GM20431 (cell line): ENCODE measurements around the gene CTCFL.

Experiments used
- in situ Hi-C: fragments of 300-500 bp; cut with MseI, MboI; formaldehyde crosslinking; loops from one replicate; pipeline ENCODE4 v1.15.0; 2020; ENCODE audit warnings: low sequenced_read_pairs; ENCODE audit not compliant: unreplicated experiment

The CTCFL gene, protein sequence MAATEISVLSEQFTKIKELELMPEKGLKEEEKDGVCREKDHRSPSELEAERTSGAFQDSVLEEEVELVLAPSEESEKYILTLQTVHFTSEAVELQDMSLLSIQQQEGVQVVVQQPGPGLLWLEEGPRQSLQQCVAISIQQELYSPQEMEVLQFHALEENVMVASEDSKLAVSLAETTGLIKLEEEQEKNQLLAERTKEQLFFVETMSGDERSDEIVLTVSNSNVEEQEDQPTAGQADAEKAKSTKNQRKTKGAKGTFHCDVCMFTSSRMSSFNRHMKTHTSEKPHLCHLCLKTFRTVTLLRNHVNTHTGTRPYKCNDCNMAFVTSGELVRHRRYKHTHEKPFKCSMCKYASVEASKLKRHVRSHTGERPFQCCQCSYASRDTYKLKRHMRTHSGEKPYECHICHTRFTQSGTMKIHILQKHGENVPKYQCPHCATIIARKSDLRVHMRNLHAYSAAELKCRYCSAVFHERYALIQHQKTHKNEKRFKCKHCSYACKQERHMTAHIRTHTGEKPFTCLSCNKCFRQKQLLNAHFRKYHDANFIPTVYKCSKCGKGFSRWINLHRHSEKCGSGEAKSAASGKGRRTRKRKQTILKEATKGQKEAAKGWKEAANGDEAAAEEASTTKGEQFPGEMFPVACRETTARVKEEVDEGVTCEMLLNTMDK

DNA sequence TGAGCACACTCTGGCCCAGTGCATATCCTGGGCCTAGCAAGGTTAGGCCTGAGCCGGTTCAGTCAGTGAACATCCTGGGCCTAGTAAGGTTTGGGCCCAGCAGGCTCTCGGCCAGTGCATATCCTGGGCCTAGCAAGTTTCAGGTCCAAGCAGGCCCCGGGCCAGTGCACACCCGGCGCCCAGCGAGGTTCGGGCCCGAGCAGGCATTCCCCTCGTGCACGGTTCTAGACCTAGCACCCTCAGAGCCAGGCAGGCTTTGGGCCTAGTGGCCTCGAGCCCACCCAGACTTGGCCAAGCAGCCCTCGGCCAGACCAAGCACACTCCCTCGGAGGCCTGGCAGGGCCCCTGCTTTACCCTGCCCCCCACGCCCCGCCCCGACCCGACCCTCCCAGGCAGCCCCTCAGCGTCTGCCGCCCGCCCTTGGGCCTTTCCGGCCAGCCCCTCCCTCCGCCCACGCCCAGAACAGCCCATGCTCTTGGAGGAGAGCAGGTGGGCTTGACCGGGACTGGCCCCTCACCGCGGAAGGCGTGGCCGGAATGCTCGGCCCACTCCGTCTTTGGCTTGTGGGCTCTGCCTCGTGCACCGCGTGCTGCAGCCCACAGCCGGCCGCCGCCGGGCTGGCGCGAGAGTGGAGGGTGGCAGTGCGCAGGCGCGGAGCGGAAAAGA, at the start of gene CTCFL:
Gene CTCFL (minus strand): TSS at position 630 of the 666 bp plus-strand sequence. CDS start 935 bp downstream, outside the sequence.
- in situ Hi-C loops: no loop called here

DNA sequence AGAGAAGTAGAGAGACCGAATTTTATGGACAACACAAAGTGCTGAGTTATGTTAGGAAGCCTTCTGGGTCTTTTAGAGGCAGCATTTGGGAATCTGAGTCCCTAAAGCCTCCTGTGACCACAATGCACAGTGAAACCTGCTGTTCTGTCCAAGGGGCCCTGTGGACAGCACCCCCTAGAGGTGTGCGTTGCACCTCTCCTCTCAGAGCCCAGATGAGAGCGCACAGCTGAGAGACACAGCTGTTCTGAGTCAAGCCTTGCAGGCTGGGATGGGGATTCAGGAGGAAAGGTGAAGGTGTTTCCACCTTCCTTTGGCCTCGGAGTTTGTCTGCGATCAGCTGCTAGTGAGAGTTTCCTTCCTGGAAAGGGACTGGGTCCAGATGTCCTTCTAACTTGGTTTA, 49.0 kb upstream of the CTCFL start:
- in situ Hi-C loops: no loop called here

DNA sequence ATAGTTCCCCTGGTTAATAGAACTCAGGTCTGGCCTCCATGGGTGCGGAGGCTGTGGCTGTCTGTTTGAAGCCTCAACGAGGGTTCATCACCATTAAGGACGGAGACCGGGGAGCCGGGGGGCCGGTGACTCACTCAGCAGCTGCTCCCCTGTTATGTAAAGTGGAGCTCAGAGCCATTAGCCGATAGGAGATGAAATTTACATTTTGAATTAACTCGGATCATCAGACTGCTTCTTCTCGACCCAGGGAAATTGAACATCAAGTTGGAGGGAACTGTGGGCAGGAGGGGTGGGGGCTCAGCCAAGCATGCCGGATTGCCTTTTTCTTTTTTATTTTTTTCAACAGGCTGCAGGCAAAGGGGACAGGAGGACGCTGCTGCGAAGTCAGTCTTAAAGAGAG, 48.3 kb upstream of the CTCFL start:
- in situ Hi-C loops: no loop called here

DNA sequence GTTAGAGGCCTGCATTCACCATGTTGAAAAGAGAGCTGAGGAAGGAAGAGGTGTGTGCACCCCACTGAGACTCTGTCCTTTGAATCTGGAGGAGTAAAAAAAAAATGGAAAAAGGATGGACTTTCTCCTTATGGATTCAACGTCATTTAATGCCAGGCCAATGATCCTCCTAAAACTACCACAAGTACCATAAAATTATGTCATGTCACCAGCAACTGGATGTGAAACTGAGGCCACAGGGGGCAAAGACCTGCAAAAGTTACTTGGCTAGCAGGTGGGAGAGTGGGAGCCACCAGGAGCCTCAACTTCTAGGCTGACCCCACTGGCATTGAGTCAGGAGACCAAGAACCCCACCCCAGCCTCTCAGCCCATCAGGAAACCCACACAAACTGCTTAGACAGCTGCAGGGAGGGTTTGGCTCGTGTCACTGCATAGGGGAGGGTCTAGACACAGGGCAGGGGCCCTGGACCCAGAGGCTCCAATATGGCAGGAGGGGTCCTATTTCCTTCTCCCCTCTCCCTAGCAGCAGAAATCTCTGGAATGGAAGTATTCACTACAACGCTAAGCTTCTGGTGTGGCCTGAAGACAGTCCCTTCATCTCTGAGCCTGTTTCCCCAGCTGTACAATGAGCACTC, 47.0 kb upstream of the CTCFL start:
- in situ Hi-C loops: no loop called here

DNA sequence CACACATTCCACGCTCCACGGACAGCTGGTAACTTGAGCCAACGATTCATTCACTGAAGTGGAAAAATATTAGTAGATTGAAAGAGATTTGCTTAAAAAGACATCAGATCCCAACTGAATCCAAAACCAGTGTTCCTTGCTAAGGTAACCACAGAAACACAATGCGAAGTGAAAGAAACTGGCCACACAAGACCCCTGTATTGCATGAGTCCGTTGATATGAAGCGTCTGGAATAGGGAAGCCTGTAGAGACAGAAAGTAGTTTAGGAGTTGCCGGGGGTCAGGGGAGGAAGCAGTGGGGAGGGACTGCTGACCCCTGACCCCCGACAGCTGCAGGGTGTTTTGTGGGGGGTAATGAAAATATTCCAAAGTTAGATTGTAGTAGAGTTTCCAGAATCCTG, 46.0 kb upstream of the CTCFL start:
- in situ Hi-C loops: no loop called here

DNA sequence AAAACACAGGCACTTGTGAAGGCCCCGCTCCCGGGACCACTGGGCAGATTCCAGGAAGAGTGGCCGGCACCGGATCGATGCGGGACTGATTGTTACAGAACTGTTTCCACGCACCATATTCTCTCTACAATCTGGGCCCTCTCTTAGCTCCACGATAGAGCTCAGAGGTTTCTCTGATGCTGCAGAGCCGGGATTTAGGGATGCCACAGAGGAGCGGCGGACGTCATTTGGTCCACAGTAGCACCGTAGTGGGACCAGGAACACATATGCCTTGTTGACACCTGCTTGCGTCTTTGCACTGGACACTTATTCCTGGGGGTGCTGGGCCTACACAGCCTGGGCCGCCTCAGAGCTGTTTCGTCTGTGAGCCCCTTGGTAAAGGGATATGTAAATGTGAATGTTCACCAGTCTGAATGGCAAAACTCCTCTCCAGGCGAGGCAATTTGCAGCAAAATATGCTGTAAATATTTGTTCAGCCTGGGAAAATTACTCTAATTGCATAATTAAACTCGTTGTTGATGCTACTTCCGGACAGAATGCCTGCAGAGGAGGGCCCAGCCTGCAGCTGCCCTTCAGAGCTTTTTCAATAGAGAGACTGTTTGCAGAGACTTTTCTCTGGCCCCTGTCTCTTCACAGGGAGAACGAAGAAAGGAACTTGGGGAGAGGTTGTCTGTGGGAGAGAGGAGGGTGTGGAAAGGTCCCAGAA, 45.4 kb upstream of the CTCFL start:
- in situ Hi-C loops: no loop called here

DNA sequence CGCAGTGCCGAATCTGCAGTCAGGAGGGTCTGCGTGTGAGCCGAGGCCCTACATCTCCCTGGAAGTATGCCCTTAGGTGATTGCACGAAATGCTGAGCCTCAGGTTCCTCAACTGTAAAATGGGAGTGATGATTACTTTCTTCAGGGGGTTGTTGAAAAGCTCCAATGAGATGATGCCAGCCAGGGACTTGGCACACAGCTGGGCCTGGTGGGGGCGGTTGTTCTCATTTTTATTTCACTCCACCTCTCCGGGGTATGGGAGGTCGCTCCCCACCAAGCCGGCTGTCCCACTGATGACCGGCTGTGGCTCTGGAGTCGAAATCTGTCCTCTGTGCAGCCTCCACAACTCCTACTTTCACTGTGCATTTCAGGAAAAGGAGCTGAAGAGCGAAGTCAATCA, 44.0 kb upstream of the CTCFL start:
- in situ Hi-C loops: no loop called here

DNA sequence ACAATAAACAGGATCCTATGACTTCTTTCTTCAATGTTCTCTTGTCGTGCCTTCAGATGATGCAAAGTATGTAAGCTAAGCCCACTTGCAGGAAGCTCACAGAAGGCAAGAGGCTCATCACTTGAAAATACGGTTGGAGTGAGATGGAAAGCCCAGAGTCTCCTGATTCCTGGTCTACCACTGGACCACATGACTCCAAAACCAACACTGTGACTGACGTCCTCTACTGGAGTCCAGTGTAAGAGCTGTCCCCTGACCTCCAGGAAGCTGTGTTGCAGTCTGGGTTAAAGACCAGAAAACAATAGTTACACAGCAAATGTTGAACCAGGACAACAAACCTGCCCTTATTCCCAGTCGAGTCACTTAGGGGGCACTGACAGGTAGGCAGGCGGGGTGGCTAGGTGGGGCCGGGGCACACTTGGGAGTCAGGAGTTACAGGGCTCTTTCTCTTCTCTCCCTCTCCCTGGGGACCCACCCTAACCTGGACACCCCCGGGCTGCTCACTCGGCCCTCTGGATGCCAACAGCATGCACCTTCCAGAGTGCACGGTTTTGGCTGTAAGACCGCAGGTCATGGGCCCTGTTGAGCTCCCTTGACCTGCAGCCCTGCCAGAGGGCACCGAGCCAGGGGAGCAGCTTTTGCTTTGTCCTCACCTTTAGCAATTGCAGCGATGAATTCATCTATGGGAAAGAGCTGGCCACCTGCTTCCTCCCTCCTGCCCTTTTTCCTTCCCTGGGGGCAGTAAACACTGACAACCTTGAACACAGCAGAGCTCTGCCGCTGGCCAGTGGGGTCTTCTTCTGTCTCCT, 43.4 kb upstream of the CTCFL start:
- in situ Hi-C loops: no loop called here

DNA sequence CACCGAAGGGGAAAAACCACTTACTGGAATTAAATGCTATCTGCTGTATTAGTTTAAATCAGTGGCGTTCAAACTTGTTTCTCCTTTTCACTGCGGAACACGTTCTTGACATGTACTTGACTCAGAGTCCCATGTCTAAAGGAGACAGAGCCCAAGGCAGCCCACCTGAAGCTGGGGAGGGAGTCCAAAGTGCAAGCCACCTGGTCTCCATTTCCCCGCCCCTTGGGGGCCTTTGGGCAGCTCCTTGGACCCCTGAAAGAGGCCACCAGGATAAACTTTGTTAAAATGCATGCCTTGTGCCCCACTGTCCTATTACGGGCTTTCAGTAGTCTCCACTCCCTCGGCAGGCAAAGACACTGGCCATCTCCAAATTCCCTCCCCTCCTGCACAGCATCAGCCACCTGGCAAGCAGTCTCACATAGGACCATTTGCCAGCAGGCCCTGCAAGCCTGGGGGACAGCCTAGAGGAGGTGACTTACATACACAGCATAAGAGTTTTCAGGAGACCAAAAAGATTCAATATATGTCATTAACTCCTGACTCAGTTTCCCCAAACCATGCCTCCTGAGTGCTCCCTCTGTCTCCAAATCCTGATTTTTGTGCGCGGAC, 42.6 kb upstream of the CTCFL start:
- in situ Hi-C loops: no loop called here

DNA sequence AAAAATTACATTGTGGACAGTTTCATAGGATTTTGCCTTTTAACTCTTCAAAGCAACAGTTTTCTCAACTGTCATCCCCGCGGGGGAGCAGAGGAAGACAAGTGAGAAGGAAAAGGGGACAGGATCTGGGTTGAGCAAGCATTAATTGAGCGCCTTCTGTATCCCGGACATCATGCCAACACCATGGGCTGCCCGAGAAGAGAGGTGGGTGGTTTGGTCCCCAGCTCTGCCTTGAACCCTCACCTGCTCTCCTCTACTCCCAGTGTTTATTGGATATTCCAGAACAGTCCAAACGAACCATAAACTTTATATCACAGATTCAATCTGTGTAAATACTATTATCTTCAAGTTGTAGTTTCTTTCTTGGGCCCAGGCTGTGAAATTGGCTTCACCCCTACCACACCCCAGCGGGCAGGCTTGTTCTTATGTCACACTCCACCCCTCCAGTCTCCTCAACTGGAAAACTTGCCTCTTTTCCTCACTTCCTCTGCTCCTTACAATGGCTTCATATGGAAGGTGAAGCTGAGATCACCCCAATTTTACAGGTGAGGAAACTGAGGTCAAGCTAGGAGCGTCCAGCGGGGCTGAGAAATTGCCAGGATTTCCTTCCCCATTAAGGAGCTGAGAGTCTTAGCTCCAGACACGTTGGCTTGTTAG, 42.0 kb upstream of the CTCFL start:
- in situ Hi-C loops: no loop called here

DNA sequence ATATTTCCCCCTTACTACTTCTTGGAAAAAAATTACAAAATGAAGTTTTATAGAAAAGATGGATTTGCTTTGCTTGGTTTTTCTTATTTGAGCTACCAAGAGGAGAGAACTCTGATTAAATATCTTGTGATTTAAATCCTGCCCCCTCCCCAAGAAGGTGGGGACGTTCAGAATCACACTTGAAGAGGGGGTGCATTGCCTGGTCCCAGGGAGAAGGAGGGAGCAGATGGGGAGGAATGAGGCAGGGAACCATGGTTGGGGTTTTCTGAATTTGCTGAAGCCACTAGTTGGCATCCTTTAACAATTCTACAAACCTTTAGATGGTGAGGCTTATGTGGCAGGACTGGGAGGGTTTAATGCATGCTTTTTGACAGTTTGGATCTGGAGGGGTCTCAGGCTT, 41.5 kb upstream of the CTCFL start:
- in situ Hi-C loops: no loop called here

DNA sequence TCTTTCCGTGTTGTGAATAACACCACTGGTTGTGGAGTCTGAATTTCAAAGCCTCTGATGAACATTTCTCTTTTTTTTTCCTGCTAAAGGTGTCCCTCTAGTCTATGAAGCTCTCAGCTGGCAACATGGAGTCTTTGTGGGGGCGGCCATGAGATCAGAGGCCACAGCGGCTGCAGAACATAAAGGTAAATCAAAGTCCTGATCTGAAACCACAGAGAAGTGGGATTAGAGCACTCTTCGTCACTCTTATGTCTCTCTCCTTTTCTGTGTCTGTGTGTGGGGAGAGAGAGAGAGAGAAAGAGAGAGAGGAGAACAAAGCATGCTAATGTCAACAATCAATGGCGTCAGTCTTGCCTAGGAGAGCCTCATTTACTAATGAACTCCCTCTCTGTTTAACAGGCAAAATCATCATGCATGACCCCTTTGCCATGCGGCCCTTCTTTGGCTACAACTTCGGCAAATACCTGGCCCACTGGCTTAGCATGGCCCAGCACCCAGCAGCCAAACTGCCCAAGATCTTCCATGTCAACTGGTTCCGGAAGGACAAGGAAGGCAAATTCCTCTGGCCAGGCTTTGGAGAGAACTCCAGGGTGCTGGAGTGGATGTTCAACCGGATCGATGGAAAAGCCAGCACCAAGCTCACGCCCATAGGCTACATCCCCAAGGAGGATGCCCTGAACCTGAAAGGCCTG, 40.2 kb upstream of the CTCFL start:
- in situ Hi-C loops: no loop called here

DNA sequence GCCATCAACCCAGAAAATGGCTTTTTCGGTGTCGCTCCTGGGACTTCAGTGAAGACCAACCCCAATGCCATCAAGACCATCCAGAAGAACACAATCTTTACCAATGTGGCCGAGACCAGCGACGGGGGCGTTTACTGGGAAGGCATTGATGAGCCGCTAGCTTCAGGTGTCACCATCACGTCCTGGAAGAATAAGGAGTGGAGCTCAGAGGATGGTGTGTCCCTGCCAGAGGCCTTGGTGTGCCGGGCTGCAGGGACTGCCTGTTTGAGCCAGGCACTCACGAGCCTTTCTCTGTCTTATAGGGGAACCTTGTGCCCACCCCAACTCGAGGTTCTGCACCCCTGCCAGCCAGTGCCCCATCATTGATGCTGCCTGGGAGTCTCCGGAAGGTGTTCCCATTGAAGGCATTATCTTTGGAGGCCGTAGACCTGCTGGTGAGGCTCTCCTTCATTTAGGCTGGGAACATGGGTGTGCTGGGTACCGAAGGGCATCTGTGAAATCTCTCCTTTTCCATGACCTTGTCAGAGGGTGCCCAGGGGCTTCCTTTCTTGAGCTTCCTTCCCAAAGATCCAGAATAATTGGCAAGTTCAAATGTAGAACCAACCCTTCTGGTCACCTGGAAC, 39.4 kb upstream of the CTCFL start:
- in situ Hi-C loops: no loop called here

DNA sequence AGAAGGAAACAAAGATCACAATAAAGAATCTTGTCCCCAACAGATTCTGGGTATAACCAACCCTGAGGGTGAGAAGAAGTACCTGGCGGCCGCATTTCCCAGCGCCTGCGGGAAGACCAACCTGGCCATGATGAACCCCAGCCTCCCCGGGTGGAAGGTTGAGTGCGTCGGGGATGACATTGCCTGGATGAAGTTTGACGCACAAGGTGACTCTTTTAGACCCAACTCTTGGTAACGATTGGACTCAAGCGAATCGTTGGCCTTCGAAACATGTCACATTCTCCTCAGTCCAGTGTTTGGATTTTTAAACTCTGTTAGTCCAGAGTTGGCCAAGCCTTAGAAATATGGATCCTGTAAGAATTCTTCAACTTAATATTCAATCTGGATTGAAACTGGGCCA, 38.6 kb upstream of the CTCFL start:
- in situ Hi-C loops: no loop called here

DNA sequence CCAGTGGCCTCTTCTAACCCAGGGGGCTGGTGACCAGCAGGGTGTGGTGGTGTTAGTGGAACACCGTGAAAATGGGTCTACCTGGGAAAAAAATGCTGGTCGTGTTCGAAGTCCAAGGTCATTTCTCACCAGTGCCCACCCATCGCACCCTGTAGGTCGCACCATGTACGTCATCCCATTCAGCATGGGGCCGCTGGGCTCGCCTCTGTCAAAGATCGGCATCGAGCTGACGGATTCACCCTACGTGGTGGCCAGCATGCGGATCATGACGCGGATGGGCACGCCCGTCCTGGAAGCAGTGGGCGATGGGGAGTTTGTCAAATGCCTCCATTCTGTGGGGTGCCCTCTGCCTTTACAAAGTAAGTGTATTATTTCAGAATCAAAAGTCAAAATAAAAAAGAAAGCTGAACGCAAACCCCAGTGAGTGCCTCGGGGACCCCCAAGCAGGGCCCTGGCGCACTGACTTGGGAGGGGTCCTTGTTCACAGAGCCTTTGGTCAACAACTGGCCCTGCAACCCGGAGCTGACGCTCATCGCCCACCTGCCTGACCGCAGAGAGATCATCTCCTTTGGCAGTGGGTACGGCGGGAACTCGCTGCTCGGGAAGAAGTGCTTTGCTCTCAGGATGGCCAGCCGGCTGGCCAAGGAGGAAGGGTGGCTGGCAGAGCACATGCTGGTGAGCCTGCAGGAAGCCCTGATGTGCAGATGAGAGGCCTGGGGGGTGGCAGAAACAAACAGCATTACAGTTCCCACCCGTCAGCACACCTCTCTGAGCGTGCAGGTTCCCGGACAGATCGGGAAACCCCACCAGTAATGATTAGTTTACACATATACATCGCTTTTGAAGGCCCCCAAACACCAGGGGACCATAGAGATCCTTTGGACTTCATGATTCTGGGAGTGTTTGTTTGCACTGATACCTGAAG, 37.9 kb upstream of the CTCFL start:
- in situ Hi-C loops: no loop called here
